Stimulated activated naive B cell treated with anti-CD40 and anti-IgM and Interleukin-4, amounts not matched to agents 10 μg/mL and 1 μg/mL and 100 μg/mL, for 72 hours (primary cell): ENCODE measurements around the gene SMPD3.

Experiments
- ATAC-seq, 2 donors: fragments of 150-1000 bp; cut with Tn5 transposase; replicated peaks; 2 replicates each; pipeline ENCODE4 v1.10.0; 2021; ENCODE audit warnings: moderate library complexity in 1 of 2
- DNase-seq: peaks from one replicate; pipeline ENCODE4 v3.0.0; 2021
- H3K27ac Mint-ChIP-seq: one replicate; pipeline ENCODE4 v1.8.0; 2022; ENCODE audit warnings: mild to moderate bottlenecking, mixed read lengths
- H3K27me3 Mint-ChIP-seq, 2 donors: one replicate each; pipeline ENCODE4 v1.8.0; 2022; ENCODE audit warnings: mixed read lengths in 2 of 2
- H3K36me3 Mint-ChIP-seq, 2 donors: one replicate each; pipeline ENCODE4 v1.8.0; 2022; ENCODE audit warnings: mixed read lengths in 2 of 2, mild to moderate bottlenecking in 1 of 2
- H3K4me1 Mint-ChIP-seq, 2 donors: one replicate each; pipeline ENCODE4 v1.8.0; 2022; ENCODE audit warnings: mixed read lengths in 2 of 2, mild to moderate bottlenecking in 1 of 2
- H3K4me3 Mint-ChIP-seq, 2 donors: one replicate each; pipeline ENCODE4 v1.8.0; 2022; ENCODE audit warnings: mild to moderate bottlenecking in 2 of 2, mixed read lengths in 2 of 2, moderate library complexity in 1 of 2
- H3K9me3 Mint-ChIP-seq, 2 donors: one replicate each; pipeline ENCODE4 v1.8.0; 2022; ENCODE audit warnings: mixed read lengths in 2 of 2, mild to moderate bottlenecking in 1 of 2

The SMPD3 gene

DNA sequence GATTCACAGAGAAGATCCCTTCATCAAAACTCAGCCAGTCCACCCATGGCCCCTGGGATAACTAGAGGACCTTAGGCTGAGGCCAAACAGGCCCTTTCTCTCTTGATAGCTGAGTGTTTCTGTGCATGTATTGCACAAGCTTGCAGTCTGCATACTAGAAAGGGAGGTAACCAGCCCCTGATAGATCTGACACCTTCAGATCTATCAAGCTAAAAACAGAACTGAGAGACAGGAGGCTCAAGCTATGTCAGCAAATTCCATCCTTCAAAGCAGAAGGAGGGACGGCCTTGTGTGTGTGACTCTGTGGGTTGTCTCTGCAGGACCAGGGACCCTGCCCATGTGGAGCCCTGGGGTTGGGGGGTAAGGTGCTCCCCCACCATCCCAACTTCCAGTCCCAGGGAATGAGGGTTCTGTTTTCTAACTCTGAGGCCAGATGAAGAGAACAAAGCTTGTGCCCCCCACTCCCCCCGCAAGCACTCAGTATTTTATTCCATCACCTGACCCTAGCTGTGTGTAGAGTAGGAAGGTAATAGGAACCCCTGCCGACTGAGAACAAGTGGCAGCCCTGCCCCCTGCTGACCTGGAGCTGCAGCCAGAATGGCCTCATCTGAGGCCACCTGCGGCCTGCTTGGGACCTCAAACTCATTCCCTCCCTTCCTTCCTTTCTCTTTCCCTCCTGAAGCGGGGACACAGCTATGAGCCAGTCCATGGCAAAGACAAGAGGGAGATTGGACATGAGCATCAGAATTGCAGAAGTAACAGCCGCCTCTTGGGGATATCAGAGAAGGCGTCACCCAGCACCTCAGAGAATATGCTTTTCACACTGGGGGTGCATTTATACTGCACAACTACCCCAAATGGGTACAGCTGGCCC lies 63.8 kb downstream of the SMPD3 start:
- H3K36me3 Mint-ChIP-seq: no peaks in the 10 kb centered on the region
- H3K27ac Mint-ChIP-seq: peak overlapping the region; percentile 44
- ATAC-seq (peak; percentile 41 to 48), DNase-seq (no peak)
- peaks cover 45 to 59% of the 10 kb centered on the region in 2 donors for H3K4me1 Mint-ChIP-seq
- H3K27me3 Mint-ChIP-seq: no peaks in the 10 kb centered on the region
- H3K4me3 Mint-ChIP-seq: no peak overlapping the region
- H3K9me3 Mint-ChIP-seq: no peaks in the 10 kb centered on the region

DNA sequence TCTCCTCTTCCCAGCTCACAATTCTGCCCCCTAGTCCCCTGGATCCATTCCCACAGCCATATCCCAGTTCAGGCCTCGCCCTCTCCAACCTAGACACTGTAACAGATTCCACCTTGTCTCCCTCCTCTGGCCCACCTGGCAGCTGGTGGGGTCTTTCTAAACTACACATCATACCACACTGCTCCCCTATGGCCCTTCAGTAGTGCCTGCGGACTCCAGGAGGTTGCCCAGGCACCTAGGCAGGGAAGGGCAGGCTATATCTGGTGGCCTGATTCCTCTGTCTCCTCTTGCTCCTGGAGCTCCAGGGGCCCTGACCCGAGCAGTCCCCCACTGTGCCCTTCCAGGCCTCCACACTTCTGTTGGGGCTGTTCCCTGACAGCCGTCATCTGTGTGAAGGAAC lies 64.5 kb downstream of the SMPD3 start:
- Mint-ChIP-seq H3K36me3 (no peaks in the 10 kb centered on the region), H3K9me3 (no peaks in the 10 kb centered on the region), H3K27ac (no peak overlapping the region), H3K27me3 (peaks cover 0 to 2% of the 10 kb centered on the region in 2 donors), H3K4me1 (peaks cover 52 to 65% of the 10 kb centered on the region in 2 donors), H3K4me3 (no peak overlapping the region)
- no peak for DNase-seq
- no peak for ATAC-seq

DNA sequence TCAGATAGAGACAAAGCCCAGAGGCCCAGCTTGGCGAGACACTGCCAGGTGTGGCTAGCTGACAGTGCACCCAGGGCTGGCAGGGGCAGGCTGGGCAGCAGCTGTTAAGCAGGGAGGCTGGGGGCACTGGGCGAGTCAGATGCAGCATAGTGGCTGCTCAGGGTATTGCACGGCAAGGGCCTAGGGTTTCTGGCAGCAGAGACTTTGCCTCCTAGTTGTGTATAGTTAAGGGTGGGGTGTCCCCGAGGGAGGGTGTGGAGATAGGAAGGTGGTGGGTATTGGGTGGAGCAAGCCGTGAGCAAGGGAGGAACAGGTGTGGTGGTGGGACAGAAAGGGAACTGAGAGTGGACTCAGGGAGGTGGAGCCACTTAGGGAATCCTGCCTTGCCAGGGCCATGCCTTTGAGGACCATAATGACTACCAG lies 66.0 kb downstream of the SMPD3 start:
- ATAC-seq: peak; percentile 68 to 71
- peak; percentile 33 for DNase-seq
- H3K9me3 Mint-ChIP-seq: no peaks in the 10 kb centered on the region
- H3K4me3 Mint-ChIP-seq: no peak overlapping the region
- no peaks in the 10 kb centered on the region for H3K36me3 Mint-ChIP-seq
- peak overlapping the region; percentile 25 for H3K27ac Mint-ChIP-seq
- peaks cover 55 to 72% of the 10 kb centered on the region in 2 donors for H3K4me1 Mint-ChIP-seq
- H3K27me3 Mint-ChIP-seq: peaks cover 0 to 4% of the 10 kb centered on the region in 2 donors

DNA sequence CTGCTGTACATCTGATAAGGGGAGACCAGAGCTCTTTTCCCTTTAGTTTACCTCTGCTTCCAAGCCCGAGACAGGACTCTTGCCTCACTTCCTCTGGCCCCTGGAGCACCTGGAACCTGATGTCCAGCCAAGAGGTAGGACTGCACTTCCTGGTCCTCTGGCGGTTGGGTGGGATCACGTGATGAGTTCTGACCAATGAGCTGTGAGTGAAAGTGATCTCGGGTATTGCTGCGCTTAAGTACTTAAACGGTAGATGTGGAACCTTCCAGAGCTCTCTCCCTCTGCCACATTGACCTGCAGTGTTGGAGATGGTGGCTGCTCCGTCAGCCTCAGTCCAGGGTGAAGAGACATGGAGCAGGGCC lies 67.0 kb downstream of the SMPD3 start:
- Mint-ChIP-seq H3K4me3 (no peak overlapping the region), H3K36me3 (no peaks in the 10 kb centered on the region), H3K4me1 (peaks cover 55 to 72% of the 10 kb centered on the region in 2 donors), H3K27me3 (peaks cover 0 to 4% of the 10 kb centered on the region in 2 donors), H3K9me3 (no peaks in the 10 kb centered on the region), H3K27ac (no peak overlapping the region)
- no peak for ATAC-seq
- DNase-seq: no peak

GRCh38 chr16:68380676-68381362 lies 67.5 kb downstream of the SMPD3 start:
- H3K36me3 Mint-ChIP-seq: no peaks in the 10 kb centered on the region
- peaks cover 0 to 4% of the 10 kb centered on the region in 2 donors for H3K27me3 Mint-ChIP-seq
- ATAC-seq (no peak), DNase-seq (no peak)
- no peaks in the 10 kb centered on the region for H3K9me3 Mint-ChIP-seq
- H3K4me1 Mint-ChIP-seq: peaks cover 55 to 72% of the 10 kb centered on the region in 2 donors
- no peak overlapping the region for H3K27ac Mint-ChIP-seq
- H3K4me3 Mint-ChIP-seq: no peak overlapping the region

GRCh38 chr16:68380348-68380670 lies 68.0 kb downstream of the SMPD3 start:
- H3K27me3 Mint-ChIP-seq: peaks cover 0 to 4% of the 10 kb centered on the region in 2 donors
- DNase-seq (no peak), ATAC-seq (no peak)
- H3K4me3 Mint-ChIP-seq: no peak overlapping the region
- H3K27ac Mint-ChIP-seq: no peak overlapping the region
- no peaks in the 10 kb centered on the region for H3K9me3 Mint-ChIP-seq
- H3K4me1 Mint-ChIP-seq: peaks cover 53 to 68% of the 10 kb centered on the region in 2 donors
- H3K36me3 Mint-ChIP-seq: no peaks in the 10 kb centered on the region

GRCh38 chr16:68379472-68380347 lies 68.6 kb downstream of the SMPD3 start:
- Mint-ChIP-seq H3K4me1 (peaks cover 49 to 62% of the 10 kb centered on the region in 2 donors), H3K4me3 (no peak overlapping the region), H3K27ac (peak overlapping the region; percentile 14), H3K36me3 (no peaks in the 10 kb centered on the region), H3K9me3 (no peaks in the 10 kb centered on the region), H3K27me3 (peaks cover 5 to 7% of the 10 kb centered on the region in 2 donors)
- ATAC-seq (peak; percentile 62 to 64), DNase-seq (no peak)

DNA sequence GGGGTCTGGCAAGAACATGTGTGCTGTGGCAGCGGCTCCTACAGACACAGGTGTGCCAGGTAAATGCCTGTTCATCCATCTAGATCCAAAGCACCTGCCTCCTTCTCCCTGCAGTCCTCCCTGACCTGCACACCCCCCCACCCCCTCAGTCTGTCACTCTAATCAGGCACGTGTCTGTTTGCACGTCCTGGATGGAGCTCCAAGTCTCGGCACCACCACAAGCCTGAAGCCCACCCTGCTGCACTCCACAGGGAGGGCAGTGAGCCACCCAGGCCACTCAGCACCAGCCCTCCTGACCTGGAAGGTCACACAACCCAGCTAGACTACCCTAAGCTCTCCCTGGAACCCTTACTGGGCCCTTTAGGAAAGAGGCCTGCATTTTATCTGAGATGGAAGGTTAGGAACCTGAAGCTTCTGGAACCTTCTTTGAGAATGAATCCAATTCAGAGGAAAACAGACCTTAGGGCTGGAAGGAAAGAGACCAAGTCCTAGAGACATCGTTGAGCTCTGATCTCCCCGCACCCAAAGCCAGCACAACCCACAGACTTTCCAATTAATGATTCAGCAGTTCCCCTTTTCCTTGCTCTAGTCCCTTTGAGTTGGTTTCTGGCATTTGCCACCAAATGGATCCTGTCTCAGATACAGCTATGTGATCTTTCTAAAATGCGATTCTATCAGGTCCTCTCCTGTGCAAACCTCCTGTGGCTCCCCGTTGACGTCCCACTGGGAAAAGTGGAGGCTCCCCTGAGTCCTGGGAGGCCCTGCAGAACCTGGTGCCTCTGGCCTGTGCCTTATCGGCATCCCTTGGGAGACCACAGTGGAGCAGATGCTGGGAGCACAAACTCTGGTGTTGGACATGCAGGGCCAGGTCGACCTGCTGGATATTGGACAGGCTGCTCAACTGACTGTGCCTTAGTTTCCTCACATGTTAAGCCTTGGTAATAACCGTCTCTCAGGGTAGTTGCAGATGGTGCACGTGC lies 69.6 kb downstream of the SMPD3 start:
- DNase-seq (no peak), ATAC-seq (no peak)
- Mint-ChIP-seq H3K9me3 (no peaks in the 10 kb centered on the region), H3K4me3 (no peak overlapping the region), H3K36me3 (no peaks in the 10 kb centered on the region), H3K27ac (no peak overlapping the region), H3K4me1 (peaks cover 39 to 52% of the 10 kb centered on the region in 2 donors), H3K27me3 (peaks cover 9 to 15% of the 10 kb centered on the region in 2 donors)

GRCh38 chr16:68377667-68378393 lies 70.5 kb downstream of the SMPD3 start:
- Mint-ChIP-seq H3K27ac (no peak overlapping the region), H3K9me3 (no peaks in the 10 kb centered on the region), H3K4me1 (peaks cover 32 to 43% of the 10 kb centered on the region in 2 donors), H3K27me3 (peaks cover 14 to 21% of the 10 kb centered on the region in 2 donors), H3K4me3 (no peak overlapping the region), H3K36me3 (no peaks in the 10 kb centered on the region)
- ATAC-seq (no peak), DNase-seq (no peak)

- no peak for ATAC-seq
- H3K4me3 Mint-ChIP-seq: no peak overlapping the region
- H3K27ac Mint-ChIP-seq: no peak overlapping the region
- no peaks in the 10 kb centered on the region for H3K36me3 Mint-ChIP-seq
- H3K4me1 Mint-ChIP-seq: peaks cover 28 to 37% of the 10 kb centered on the region in 2 donors
- peaks cover 18 to 26% of the 10 kb centered on the region in 2 donors for H3K27me3 Mint-ChIP-seq
- no peaks in the 10 kb centered on the region for H3K9me3 Mint-ChIP-seq
- DNase-seq: no peak
Observed at GRCh38 chr16:68377221-68377620, 71.1 kb downstream of the SMPD3 start.

GRCh38 chr16:68376590-68376989 lies 71.7 kb downstream of the SMPD3 start:
- Mint-ChIP-seq H3K9me3 (no peaks in the 10 kb centered on the region), H3K4me1 (peaks cover 21 to 31% of the 10 kb centered on the region in 2 donors), H3K27me3 (peaks cover 18 to 26% of the 10 kb centered on the region in 2 donors), H3K27ac (no peak overlapping the region), H3K36me3 (no peaks in the 10 kb centered on the region), H3K4me3 (no peak overlapping the region)
- ATAC-seq (no peak), DNase-seq (no peak)

- peaks cover 18 to 26% of the 10 kb centered on the region in 2 donors for H3K27me3 Mint-ChIP-seq
- ATAC-seq (no peak), DNase-seq (no peak)
- no peaks in the 10 kb centered on the region for H3K36me3 Mint-ChIP-seq
- no peaks in the 10 kb centered on the region for H3K9me3 Mint-ChIP-seq
- H3K27ac Mint-ChIP-seq: no peak overlapping the region
- H3K4me1 Mint-ChIP-seq: peaks cover 18 to 25% of the 10 kb centered on the region in 2 donors
- no peak overlapping the region for H3K4me3 Mint-ChIP-seq
Observed at GRCh38 chr16:68375801-68376536, 72.3 kb downstream of the SMPD3 start.
